ENCODE measurements around the gene TK2.
"Not testable (repeated sequence)": the region's sequence is repeated elsewhere in the genome, so short reads cannot be mapped to it uniquely, and the experiment has no call there.

Gene TK2

GRCh38 chr16:66517586-66518263, 32.2 kb downstream of the TK2 start:
- DNase-seq = no peak

- DNase-seq = peak; percentile 81
These were observed 32.9 kb downstream of the TK2 start for GRCh38 chr16:66516808-66517585.

GRCh38 chr16:66516509-66516807, 33.5 kb downstream of the TK2 start:
- no peak for DNase-seq

GRCh38 chr16:66515596-66516508, 34.1 kb downstream of the TK2 start:
- no peak for DNase-seq

GRCh38 chr16:66514980-66515595, 34.8 kb downstream of the TK2 start:
- DNase-seq = not testable (repeated sequence)

GRCh38 chr16:66514391-66514790, 35.5 kb downstream of the TK2 start:
- not testable (repeated sequence) for DNase-seq

GRCh38 chr16:66513111-66513723, 36.7 kb downstream of the TK2 start:
- DNase-seq = no peak

- DNase-seq = no peak
These were observed 37.4 kb downstream of the TK2 start for GRCh38 chr16:66512272-66513110.

GRCh38 chr16:66511602-66512271, 38.2 kb downstream of the TK2 start:
- DNase-seq = no peak

GRCh38 chr16:66510711-66511601, 39.0 kb downstream of the TK2 start:
- DNase-seq = no peak

GRCh38 chr16:66510298-66510697, 39.6 kb downstream of the TK2 start:
- no peak for DNase-seq

- DNase-seq = no peak
These were observed 40.3 kb downstream of the TK2 start for GRCh38 chr16:66509576-66509975.

GRCh38 chr16:66508914-66509496, 40.9 kb downstream of the TK2 start:
- DNase-seq = no peak

- DNase-seq = no peak
These were observed 41.5 kb downstream of the TK2 start for GRCh38 chr16:66508248-66508913.

- no peak for DNase-seq
These were observed 42.1 kb downstream of the TK2 start for GRCh38 chr16:66507731-66508239.

- DNase-seq = no peak
These were observed 46.3 kb downstream of the TK2 start for GRCh38 chr16:66503612-66504011.

- DNase-seq = no peak
These were observed 46.9 kb downstream of the TK2 start for GRCh38 chr16:66503030-66503429.

- no peak for DNase-seq
These were observed 47.7 kb downstream of the TK2 start for GRCh38 chr16:66502020-66502913.

All from activated gamma-delta T cell treated with Interleukin-2 at 50 U/mL for 16 hours (primary cell).